ENCODE measurements around the gene CAMK1D. TPM values are rescaled to one million over a fixed set of nuclear protein-coding genes. Genes with fewer than 3 reads are reported as not detected.

CAMK1D gene
- total and polyA plus RNA-seq, 2 experiments from 2014 or later: 2.0 to 3.8 TPM

DNA sequence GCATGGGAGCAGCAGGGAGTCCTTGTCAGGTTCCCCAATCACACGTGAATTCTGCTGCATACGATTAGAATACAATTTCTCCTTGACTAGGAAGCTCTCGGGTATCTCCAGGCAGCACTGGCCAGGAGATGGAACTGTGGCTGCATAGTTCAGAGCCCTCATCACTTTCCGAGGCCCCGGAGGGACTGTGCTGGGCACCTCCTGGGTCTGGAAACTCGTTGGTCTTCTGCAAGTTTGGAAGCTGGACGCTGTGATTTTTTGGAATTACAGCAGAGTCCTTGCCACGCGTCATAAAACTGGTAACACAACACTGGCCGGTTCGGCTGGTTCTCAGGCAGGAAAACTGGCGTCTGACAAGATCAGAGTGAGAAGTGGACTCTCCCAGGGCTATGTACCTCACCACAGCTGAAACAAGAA lies 436.1 kb downstream of the CAMK1D start:
- no peaks in the 10 kb centered on the region for H3K4me1 ChIP-seq (ENCODE audit: low read depth)
- H3K4me3 ChIP-seq: no peak overlapping the region
- TF ChIP-seq, protein P1, sequence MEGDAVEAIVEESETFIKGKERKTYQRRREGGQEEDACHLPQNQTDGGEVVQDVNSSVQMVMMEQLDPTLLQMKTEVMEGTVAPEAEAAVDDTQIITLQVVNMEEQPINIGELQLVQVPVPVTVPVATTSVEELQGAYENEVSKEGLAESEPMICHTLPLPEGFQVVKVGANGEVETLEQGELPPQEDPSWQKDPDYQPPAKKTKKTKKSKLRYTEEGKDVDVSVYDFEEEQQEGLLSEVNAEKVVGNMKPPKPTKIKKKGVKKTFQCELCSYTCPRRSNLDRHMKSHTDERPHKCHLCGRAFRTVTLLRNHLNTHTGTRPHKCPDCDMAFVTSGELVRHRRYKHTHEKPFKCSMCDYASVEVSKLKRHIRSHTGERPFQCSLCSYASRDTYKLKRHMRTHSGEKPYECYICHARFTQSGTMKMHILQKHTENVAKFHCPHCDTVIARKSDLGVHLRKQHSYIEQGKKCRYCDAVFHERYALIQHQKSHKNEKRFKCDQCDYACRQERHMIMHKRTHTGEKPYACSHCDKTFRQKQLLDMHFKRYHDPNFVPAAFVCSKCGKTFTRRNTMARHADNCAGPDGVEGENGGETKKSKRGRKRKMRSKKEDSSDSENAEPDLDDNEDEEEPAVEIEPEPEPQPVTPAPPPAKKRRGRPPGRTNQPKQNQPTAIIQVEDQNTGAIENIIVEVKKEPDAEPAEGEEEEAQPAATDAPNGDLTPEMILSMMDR (IDR thresholded peaks at IDR 0.05; ENCODE audit: low read depth, low read length): no peak
- no peaks in the 10 kb centered on the region for H3K27me3 ChIP-seq
- no peaks in the 10 kb centered on the region for H3K9me3 ChIP-seq (ENCODE audit: low read depth)
- no peaks in the 10 kb centered on the region for H3K36me3 ChIP-seq
- H3K27ac ChIP-seq: no peak overlapping the region
- DNase-seq (ENCODE audit: low read depth in 1 of 2, low spot score in 1 of 2): no peak

DNA sequence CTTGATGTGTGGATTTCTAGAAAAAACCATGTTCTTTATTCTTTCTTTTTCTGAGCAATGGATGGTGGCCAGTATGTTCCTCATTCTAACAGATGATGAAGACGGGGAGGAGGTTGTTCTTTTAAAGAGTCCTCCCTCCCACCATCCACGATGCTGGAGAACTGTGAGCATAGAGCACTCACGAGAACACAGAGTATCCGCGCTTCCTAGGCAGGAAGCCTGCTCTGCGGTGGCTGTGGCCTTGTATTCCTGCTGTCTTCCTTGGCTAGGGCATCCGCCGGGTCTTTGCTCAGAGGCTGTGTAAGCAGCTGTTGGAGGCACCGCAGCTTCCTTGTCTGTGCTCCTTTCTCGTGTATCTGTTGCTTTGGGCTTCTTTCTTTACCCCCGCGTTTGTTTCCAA lies 437.9 kb downstream of the CAMK1D start:
- Histone ChIP-seq H3K9me3 (ENCODE audit: low read depth) (no peaks in the 10 kb centered on the region), H3K27ac (no peak overlapping the region), H3K4me3 (no peak overlapping the region), H3K27me3 (no peaks in the 10 kb centered on the region), H3K4me1 (ENCODE audit: low read depth) (no peaks in the 10 kb centered on the region), H3K36me3 (no peaks in the 10 kb centered on the region)
- TF ChIP-seq, protein P1 (IDR thresholded peaks at IDR 0.05; ENCODE audit: low read depth, low read length): no peak
- DNase-seq (ENCODE audit: low read depth in 1 of 2, low spot score in 1 of 2): no peak

DNA sequence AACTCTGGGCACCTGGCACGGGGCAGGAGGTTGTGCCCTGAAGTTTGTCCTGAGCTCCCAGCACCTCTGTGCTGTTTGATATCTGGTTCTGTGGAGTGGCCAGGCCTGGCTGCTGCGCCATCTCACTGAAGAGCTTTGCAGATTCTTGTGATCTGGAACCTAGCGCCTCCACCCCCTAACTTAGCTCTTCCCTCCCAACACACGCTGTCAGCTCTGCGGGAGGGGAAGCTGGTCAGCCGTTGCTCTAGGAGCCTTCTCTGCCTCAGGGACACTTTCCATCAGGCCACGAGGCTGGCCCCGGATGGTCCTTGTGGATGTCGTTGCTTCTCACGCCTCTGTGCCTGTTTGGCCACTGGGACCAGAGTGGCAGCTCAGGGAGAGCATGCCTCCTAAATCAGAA lies 438.9 kb downstream of the CAMK1D start:
- Histone ChIP-seq H3K4me3 (no peak overlapping the region), H3K27ac (no peak overlapping the region), H3K27me3 (no peaks in the 10 kb centered on the region), H3K4me1 (ENCODE audit: low read depth) (no peaks in the 10 kb centered on the region), H3K9me3 (ENCODE audit: low read depth) (no peaks in the 10 kb centered on the region), H3K36me3 (no peaks in the 10 kb centered on the region)
- TF ChIP-seq, protein P1 (IDR thresholded peaks at IDR 0.05; ENCODE audit: low read depth, low read length): no peak
- DNase-seq (ENCODE audit: low read depth in 1 of 2, low spot score in 1 of 2): no peak

DNA sequence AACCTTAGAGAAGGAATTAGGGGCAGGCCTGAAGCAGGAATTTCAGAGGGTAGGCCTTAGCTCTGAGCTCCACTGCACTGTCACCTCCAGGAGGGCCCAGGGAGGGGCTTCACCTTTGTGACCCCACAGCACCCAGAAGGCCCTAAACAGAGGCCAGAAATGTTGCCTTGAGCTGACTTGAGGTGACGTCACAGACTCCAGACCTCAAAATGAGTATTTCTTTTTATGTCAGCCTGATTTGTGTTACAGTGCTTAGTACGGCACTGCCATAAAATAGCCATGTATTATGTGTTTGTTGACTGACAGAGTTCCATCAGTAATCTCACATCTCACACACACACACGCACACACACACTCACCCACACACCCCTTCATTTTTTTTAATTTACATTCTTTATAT lies 440.9 kb downstream of the CAMK1D start:
- Histone ChIP-seq H3K4me1 (ENCODE audit: low read depth) (no peaks in the 10 kb centered on the region), H3K36me3 (no peaks in the 10 kb centered on the region), H3K27me3 (no peaks in the 10 kb centered on the region), H3K9me3 (ENCODE audit: low read depth) (no peaks in the 10 kb centered on the region), H3K27ac (no peak overlapping the region), H3K4me3 (no peak overlapping the region)
- TF ChIP-seq, protein P1 (IDR thresholded peaks at IDR 0.05; ENCODE audit: low read depth, low read length): no peak
- no peak for DNase-seq (ENCODE audit: low read depth in 1 of 2, low spot score in 1 of 2)

DNA sequence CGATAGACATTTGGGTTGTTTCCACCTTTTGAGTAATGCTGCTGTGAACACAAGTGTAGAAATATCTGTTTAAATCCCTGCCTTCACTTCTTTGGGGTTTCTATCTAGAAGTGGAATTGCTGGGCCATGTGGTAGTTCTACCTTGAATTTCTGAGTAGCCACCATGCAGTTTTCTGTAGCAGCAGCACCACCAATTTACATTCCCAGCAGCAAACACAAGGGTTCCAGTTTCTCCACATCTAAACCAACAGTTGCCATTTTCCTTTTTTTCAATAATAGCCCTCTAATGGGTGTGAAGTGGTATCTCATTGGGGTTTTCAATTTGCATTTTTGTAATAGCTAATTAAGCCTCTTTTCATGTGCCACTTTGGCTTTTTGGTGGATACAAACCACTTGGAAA lies 442.4 kb downstream of the CAMK1D start:
- Histone ChIP-seq H3K4me3 (no peak overlapping the region), H3K9me3 (ENCODE audit: low read depth) (no peaks in the 10 kb centered on the region), H3K36me3 (no peaks in the 10 kb centered on the region), H3K4me1 (ENCODE audit: low read depth) (no peaks in the 10 kb centered on the region), H3K27me3 (no peaks in the 10 kb centered on the region), H3K27ac (no peak overlapping the region)
- DNase-seq (ENCODE audit: low read depth in 1 of 2, low spot score in 1 of 2): no peak
- TF ChIP-seq, protein P1 (IDR thresholded peaks at IDR 0.05; ENCODE audit: low read depth, low read length): no peak

All from cardiac muscle cell (in vitro differentiated cells and primary cell).